ENCODE data around the gene CCR5AS.
"Not testable (repeated sequence)": the region's sequence is repeated elsewhere in the genome, so short reads cannot be mapped to it uniquely, and the experiment has no call there.

CCR5AS gene

DNA sequence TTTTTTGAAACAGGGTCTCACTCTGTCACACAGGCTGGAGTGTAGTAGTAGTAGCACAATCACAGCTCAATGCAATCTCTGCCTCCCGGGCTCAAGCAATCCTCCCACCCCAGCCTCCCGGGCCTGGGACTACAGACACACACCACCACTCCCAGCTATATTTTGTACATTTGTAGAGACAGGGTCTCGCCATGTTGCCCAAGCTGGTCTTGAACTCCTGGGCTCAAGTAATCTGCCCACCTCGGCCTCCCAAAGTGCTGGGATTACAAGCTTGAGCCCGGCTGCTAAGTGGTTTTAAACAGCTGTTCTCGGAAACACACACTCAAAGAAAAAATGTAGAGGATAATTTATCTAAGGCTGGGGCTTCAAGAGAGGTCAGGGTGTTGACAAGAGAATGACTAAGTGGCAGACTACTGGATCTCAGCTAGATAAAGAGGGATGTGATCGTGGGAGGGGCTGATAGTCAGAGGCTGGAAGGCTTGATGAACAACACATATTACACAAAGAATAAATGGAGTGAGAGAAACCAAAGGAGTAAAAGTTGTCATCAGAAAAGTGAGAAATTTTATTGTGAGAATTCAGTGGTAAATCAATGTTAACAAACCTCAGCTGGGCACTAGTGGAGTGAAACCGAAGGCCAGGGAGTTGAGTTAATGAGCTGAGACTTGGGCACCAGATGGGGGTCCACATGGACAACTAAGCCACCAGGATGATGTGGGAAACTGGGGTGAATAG, 6.7 kb downstream of the CCR5AS start:
- H3K36me3 ChIP-seq (ENCODE audit: insufficient read depth, low read length), result no peaks in the 10 kb centered on the region
- no peaks in the 10 kb centered on the region for H3K27me3 ChIP-seq (ENCODE audit: control insufficient read depth in 1 of 2, insufficient read depth in 2 of 2, low read length in 2 of 2)
- no peak overlapping the region for H3K4me3 ChIP-seq (ENCODE audit: low read depth in 1 of 2, low read length in 2 of 2)
- no peak overlapping the region for H3K9ac ChIP-seq (ENCODE audit: low read length)
- no peaks in the 10 kb centered on the region for H3K4me1 ChIP-seq (ENCODE audit: insufficient read depth, low read length)
- H3K9me3 ChIP-seq (ENCODE audit: low read length), result no peaks in the 10 kb centered on the region
- no peak overlapping the region for H3K27ac ChIP-seq (ENCODE audit: low read depth, low read length)

DNA sequence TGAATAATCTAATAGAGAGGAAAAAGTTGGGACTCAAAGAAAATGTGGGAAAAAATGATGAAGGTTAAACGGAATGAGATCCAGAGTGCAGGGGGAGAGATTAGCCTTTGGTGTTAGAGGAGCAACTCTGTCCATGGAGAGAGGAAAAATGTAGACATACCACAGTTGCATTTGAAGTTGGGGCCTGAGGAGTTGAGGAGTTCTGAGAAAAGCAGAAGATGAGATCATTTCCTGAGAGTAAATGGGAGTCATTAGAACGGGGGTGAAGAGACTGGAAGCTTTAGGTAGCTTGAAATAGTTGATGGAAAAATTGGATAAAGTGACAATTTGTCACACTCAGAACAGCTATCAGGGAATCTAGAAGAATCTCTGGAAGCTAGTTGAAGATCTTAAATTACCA, 7.3 kb downstream of the CCR5AS start:
- H3K9me3 ChIP-seq (ENCODE audit: low read length), result no peaks in the 10 kb centered on the region
- H3K9ac ChIP-seq (ENCODE audit: low read length), result no peak overlapping the region
- H3K27ac ChIP-seq (ENCODE audit: low read depth, low read length), result no peak overlapping the region
- no peaks in the 10 kb centered on the region for H3K4me1 ChIP-seq (ENCODE audit: insufficient read depth, low read length)
- H3K36me3 ChIP-seq (ENCODE audit: insufficient read depth, low read length), result no peaks in the 10 kb centered on the region
- no peaks in the 10 kb centered on the region for H3K27me3 ChIP-seq (ENCODE audit: control insufficient read depth in 1 of 2, insufficient read depth in 2 of 2, low read length in 2 of 2)
- H3K4me3 ChIP-seq (ENCODE audit: low read depth in 1 of 2, low read length in 2 of 2), result no peak overlapping the region

GRCh38 chr3:46399098-46399497, 7.8 kb downstream of the CCR5AS start:
- Histone ChIP-seq H3K4me3 (ENCODE audit: low read depth in 1 of 2, low read length in 2 of 2) (no peak overlapping the region), H3K9me3 (ENCODE audit: low read length) (no peaks in the 10 kb centered on the region), H3K27me3 (ENCODE audit: control insufficient read depth in 1 of 2, insufficient read depth in 2 of 2, low read length in 2 of 2) (no peaks in the 10 kb centered on the region), H3K36me3 (ENCODE audit: insufficient read depth, low read length) (no peaks in the 10 kb centered on the region), H3K4me1 (ENCODE audit: insufficient read depth, low read length) (no peaks in the 10 kb centered on the region), H3K27ac (ENCODE audit: low read depth, low read length) (no peak overlapping the region), H3K9ac (ENCODE audit: low read length) (no peak overlapping the region)

GRCh38 chr3:46398186-46398955, 8.5 kb downstream of the CCR5AS start:
- Histone ChIP-seq H3K27ac (ENCODE audit: low read depth, low read length) (no peak overlapping the region), H3K36me3 (ENCODE audit: insufficient read depth, low read length) (no peaks in the 10 kb centered on the region), H3K27me3 (ENCODE audit: control insufficient read depth in 1 of 2, insufficient read depth in 2 of 2, low read length in 2 of 2) (no peaks in the 10 kb centered on the region), H3K4me3 (ENCODE audit: low read depth in 1 of 2, low read length in 2 of 2) (no peak overlapping the region), H3K9ac (ENCODE audit: low read length) (no peak overlapping the region), H3K9me3 (ENCODE audit: low read length) (no peaks in the 10 kb centered on the region), H3K4me1 (ENCODE audit: insufficient read depth, low read length) (no peaks in the 10 kb centered on the region)

- Histone ChIP-seq H3K36me3 (ENCODE audit: insufficient read depth, low read length) (no peaks in the 10 kb centered on the region), H3K4me3 (ENCODE audit: low read depth in 1 of 2, low read length in 2 of 2) (no peak overlapping the region), H3K27me3 (ENCODE audit: control insufficient read depth in 1 of 2, insufficient read depth in 2 of 2, low read length in 2 of 2) (no peaks in the 10 kb centered on the region), H3K27ac (ENCODE audit: low read depth, low read length) (no peak overlapping the region), H3K9me3 (ENCODE audit: low read length) (no peaks in the 10 kb centered on the region), H3K4me1 (ENCODE audit: insufficient read depth, low read length) (no peaks in the 10 kb centered on the region), H3K9ac (ENCODE audit: low read length) (no peak overlapping the region)
These were observed 9.8 kb downstream of the CCR5AS start for GRCh38 chr3:46397111-46397510.

- Histone ChIP-seq H3K4me1 (ENCODE audit: insufficient read depth, low read length) (no peaks in the 10 kb centered on the region), H3K9ac (ENCODE audit: low read length) (no peak overlapping the region), H3K27ac (ENCODE audit: low read depth, low read length) (no peak overlapping the region), H3K27me3 (ENCODE audit: control insufficient read depth in 1 of 2, insufficient read depth in 2 of 2, low read length in 2 of 2) (no peaks in the 10 kb centered on the region), H3K4me3 (ENCODE audit: low read depth in 1 of 2, low read length in 2 of 2) (no peak overlapping the region), H3K9me3 (ENCODE audit: low read length) (no peaks in the 10 kb centered on the region), H3K36me3 (ENCODE audit: insufficient read depth, low read length) (no peaks in the 10 kb centered on the region)
These were observed 10.9 kb downstream of the CCR5AS start for GRCh38 chr3:46395766-46396530.

DNA sequence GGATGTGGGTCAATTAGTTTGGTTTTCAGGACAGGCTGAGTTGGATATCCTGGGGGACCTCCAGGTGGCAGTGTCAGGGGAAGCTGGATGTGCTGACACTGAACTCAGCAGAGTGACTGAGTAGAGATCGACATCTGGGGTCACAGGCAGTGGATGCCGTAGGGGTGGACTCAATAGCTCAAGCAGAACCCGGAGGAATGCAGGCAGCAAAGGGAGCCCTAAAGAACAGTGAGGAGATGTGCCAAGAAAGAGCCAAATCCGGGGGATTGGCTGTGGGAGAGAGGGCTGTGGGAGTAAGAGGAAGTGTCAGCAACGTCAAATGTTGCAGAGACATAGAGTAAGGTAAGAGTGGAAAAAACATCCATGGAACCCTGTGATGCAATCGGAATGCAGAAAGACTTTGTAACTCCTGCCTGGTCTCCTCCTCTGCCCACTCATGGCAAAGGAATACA, 11.6 kb downstream of the CCR5AS start:
- Histone ChIP-seq H3K4me1 (ENCODE audit: insufficient read depth, low read length) (no peaks in the 10 kb centered on the region), H3K4me3 (ENCODE audit: low read depth in 1 of 2, low read length in 2 of 2) (no peak overlapping the region), H3K36me3 (ENCODE audit: insufficient read depth, low read length) (no peaks in the 10 kb centered on the region), H3K27ac (ENCODE audit: low read depth, low read length) (no peak overlapping the region), H3K9ac (ENCODE audit: low read length) (no peak overlapping the region), H3K9me3 (ENCODE audit: low read length) (no peaks in the 10 kb centered on the region), H3K27me3 (ENCODE audit: control insufficient read depth in 1 of 2, insufficient read depth in 2 of 2, low read length in 2 of 2) (no peaks in the 10 kb centered on the region)

DNA sequence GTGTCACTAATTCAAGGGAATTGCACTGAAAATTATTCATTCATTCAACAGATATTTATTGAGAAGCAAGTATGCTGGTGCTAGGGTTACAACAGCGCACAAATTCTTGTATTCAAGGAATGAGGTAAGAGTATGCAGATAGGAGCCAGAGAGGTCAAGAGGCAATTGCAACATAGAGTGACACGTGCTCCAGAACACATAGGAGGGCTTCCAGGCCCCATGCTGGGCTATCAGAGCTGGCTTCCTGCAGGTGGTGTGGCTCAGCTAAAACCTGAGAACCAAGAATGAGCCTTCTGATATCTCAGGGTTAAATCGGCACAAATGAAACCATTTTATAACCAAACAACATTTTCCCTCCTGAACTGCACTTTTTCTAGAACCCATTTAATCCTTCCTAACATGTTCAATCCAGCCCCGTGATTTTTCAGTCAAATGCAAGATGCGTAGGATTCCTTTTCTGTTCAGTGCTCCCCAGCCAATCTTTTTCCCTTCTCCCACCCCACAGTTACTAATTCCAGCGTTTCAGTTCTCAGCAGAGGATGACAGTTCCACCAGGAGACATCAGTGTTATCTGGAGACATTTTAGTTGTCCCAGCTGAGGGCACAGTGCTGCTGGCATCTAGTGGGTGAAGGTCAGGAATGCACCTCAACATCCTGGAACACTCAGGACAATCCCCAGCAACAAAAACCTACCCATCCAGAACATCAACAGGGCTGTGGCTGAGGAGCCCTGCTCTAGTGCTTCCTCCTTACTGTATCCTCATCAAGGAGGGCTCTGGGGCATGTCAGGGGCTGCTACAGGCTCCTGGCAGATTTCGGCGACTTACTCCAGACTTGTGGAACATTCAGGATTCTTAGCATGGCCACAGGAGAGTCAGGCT, 13.1 kb downstream of the CCR5AS start:
- Histone ChIP-seq H3K9me3 (ENCODE audit: low read length) (no peaks in the 10 kb centered on the region), H3K4me3 (ENCODE audit: low read depth in 1 of 2, low read length in 2 of 2) (no peak overlapping the region), H3K36me3 (ENCODE audit: insufficient read depth, low read length) (no peaks in the 10 kb centered on the region), H3K4me1 (ENCODE audit: insufficient read depth, low read length) (no peaks in the 10 kb centered on the region), H3K9ac (ENCODE audit: low read length) (no peak overlapping the region), H3K27me3 (ENCODE audit: control insufficient read depth in 1 of 2, insufficient read depth in 2 of 2, low read length in 2 of 2) (no peaks in the 10 kb centered on the region), H3K27ac (ENCODE audit: low read depth, low read length) (no peak overlapping the region)

DNA sequence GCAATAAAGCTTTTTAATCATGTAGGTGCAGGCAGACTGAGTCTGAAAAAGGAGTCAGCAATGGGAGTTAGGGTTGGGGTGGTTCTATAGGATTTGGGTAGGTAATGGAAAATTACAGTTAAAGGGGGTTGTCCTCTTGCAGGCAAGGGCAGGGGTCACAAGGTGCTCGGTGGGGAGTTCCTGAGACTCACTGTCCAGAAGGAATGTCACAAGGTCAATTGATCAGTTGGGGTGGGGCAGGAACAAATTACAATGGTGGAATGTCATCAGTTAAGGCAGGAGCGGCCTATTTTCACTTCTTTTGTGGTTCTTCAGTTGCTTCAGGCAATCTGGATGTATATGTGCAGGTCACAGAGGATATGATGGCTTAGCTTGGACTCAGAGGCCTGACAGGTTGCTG, 13.9 kb downstream of the CCR5AS start:
- no peaks in the 10 kb centered on the region for H3K4me1 ChIP-seq (ENCODE audit: insufficient read depth, low read length)
- H3K9ac ChIP-seq (ENCODE audit: low read length), result no peak overlapping the region
- H3K9me3 ChIP-seq (ENCODE audit: low read length), result no peaks in the 10 kb centered on the region
- H3K27ac ChIP-seq (ENCODE audit: low read depth, low read length), result no peak overlapping the region
- no peaks in the 10 kb centered on the region for H3K27me3 ChIP-seq (ENCODE audit: control insufficient read depth in 1 of 2, insufficient read depth in 2 of 2, low read length in 2 of 2)
- no peak overlapping the region for H3K4me3 ChIP-seq (ENCODE audit: low read depth in 1 of 2, low read length in 2 of 2)
- no peaks in the 10 kb centered on the region for H3K36me3 ChIP-seq (ENCODE audit: insufficient read depth, low read length)

GRCh38 chr3:46391526-46391925, 15.3 kb downstream of the CCR5AS start:
- not testable (repeated sequence) for H3K9me3 ChIP-seq (ENCODE audit: low read length); H3K36me3 ChIP-seq (ENCODE audit: insufficient read depth, low read length); H3K4me3 ChIP-seq (ENCODE audit: low read depth in 1 of 2, low read length in 2 of 2); H3K4me1 ChIP-seq (ENCODE audit: insufficient read depth, low read length); H3K27me3 ChIP-seq (ENCODE audit: control insufficient read depth in 1 of 2, insufficient read depth in 2 of 2, low read length in 2 of 2); H3K27ac ChIP-seq (ENCODE audit: low read depth, low read length); H3K9ac ChIP-seq (ENCODE audit: low read length)

GRCh38 chr3:46389306-46389705, 17.6 kb downstream of the CCR5AS start:
- Histone ChIP-seq H3K27me3 (ENCODE audit: control insufficient read depth in 1 of 2, insufficient read depth in 2 of 2, low read length in 2 of 2) (no peaks in the 10 kb centered on the region), H3K4me1 (ENCODE audit: insufficient read depth, low read length) (no peaks in the 10 kb centered on the region), H3K36me3 (ENCODE audit: insufficient read depth, low read length) (no peaks in the 10 kb centered on the region), H3K9me3 (ENCODE audit: low read length) (no peaks in the 10 kb centered on the region), H3K4me3 (ENCODE audit: low read depth in 1 of 2, low read length in 2 of 2) (no peak overlapping the region), H3K9ac (ENCODE audit: low read length) (no peak overlapping the region), H3K27ac (ENCODE audit: low read depth, low read length) (no peak overlapping the region)

Data from muscle layer of colon (tissue), 2 donors.